Tongue (tissue), 3 donors: Measurements from ENCODE around the gene HDAC4. TPM values are rescaled to one million over a fixed set of nuclear protein-coding genes. Genes with fewer than 3 reads are reported as not detected.

Experiments
- DNase-seq: peaks from one replicate; pipeline ENCODE4 v3.0.0-alpha.2; 2015
- small RNA-seq: library from RNA; depleted of rRNA; stranded (forward); fragments of <200 nt; gene quantifications from one replicate; pipeline ENCODE3, GENCODE V24; 2014; ENCODE audit warnings: low replicate concordance
- total RNA-seq: library from RNA; depleted of rRNA; stranded (reverse); fragments of >200 nt; gene quantifications from one replicate; pipeline ENCODE4 v1.2.3, GENCODE V29; 2014

The HDAC4 gene
- total RNA-seq, 1 donor from 2014 or later, result 34.2 TPM

DNA sequence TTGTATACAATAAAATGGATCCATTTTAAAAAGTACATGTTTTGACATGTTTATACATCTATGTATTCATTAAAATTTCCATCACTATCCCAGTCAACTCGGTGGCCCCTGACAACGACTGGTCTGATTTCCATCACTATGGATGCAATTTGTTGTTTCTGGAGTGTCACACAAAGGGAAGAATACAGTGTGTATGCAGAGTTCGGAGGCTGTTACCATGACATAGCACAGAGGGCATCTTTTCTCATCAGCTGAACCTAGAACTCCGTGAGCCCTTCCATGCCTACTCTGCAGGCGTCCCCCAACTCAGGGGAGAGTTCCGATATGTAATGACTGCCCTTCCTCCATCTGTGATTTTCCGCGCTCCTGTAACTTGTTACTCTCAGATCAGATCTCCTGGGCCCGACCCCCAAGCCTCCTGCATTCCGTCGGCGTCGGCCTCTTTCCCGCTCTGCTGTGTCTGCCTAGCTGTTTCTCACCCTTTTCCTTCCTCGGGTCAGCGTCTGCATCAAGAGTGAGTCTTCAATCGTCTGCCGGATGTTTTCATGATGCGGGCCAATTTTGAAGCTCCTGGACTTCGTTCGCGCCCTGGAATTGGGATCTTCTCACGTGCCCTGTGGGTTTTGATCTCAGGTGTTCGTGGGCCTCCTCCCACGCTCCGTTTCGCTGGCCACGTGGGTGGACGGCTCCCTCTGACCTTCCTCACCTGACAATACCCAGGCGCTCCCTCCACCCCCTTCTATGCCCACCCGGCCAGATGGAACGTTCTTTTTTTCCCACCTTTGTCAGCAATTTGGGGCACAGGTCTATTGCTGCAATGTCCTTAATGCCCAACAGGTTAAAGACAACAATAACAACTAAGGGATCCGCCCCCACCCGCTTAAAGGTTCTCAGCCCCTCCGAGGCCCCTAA lies 391.9 kb downstream of the HDAC4 start:
- DNase-seq, result peak; percentile 50

DNA sequence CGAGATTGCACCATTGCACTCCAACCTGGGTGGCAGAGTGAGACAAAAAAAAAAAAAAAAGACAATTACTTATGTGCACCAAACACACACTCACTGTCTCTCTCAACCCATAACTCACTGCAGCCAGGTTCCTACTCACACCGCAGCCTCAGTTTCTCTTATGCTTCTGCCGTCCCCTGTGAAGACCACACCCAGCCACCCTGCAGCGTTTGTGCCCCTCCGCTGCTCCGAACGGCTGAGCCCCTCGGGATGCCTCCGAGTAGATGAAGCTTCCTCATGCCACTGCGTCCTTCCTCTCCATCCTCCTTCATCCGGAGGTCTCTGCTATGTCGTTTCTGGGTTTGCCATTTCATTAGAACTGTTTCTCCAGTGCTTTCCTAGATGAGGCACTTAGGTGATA lies 392.8 kb downstream of the HDAC4 start:
- no peak for DNase-seq

DNA sequence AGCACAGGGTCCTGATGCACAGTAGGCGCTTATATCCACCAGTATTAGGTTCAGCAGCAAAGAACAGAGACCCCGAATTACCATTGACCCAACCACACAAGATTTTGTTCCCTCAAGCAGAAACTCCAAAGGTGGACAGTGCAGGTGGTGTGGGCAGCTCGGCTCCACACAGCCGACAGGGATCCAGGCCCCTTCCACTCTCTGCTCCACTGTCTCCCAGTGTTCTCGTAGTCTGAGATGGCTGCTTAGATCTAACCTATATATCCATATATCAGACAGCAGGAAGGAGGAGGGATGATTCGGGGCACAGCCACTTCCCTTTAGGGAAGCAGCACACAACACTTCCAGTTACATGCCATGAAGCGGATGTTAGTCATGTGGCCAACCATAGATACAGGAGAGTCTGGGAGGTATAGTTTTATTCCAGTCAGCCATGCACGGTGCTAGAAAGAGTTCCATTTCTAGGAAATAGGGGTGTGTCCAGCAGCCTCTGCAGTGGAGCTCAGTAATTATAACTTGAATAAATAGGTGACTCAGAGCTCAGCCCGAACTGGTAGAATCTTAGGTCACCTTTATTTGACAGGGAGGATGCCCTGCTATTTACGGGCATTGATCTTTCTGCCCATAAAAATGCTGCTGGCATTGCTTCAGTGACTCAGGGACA lies 394.1 kb downstream of the HDAC4 start:
- no peak for DNase-seq

DNA sequence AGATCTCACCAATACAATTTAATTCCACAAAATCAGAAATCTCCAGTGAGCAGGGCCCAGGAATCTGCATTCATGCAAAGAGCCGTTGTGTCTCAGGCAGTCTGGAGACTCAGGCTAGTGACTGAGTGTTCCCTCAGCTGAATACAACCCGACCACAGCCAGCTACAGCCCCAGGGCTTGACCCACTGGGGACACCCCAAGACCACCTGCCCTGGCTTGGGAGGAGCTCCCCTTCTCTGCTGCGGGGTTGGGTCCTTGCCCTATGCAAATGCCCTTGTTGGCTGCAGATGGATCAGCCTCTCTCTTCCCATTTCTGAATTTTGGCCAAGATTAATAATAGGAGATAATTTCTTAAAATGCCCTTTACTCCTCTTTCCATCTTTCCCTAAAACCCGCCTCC lies 395.2 kb downstream of the HDAC4 start:
- DNase-seq, result no peak

DNA sequence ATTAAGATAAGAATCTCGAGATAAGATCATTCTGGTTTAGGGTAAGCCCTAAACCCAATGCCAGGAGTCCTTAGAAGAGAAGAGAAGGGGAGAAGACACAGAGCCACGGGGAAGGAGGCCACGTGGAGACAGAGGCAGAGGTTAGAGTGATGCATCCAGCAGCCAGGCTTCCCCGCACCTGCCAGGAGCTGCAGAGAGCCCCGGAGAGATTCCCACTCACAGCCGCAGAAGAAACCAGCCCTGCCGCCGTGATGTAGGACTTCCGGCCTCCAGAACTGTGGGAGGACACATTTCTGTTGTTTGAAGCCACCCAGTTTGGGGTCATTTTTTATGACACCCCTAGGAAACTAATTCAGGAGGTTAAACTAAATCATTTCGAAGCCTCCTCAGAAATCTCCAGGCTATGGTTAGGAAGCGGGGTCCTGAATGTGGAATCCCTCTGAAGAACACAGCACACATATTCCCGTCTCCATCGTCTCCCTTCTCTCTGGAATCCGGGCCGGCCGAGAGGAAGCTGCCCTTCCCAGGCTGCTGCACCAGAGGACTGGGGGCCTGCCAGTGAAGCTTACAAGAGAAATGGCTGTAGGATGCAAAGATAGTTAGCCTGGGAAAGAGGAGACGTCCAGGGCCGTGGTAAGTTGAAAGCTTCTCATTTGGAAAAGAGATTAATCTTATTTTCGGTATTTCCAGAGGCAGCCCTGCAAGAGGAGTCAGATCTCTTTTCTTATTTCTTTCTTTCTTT lies 396.4 kb downstream of the HDAC4 start:
- DNase-seq, result no peak

DNA sequence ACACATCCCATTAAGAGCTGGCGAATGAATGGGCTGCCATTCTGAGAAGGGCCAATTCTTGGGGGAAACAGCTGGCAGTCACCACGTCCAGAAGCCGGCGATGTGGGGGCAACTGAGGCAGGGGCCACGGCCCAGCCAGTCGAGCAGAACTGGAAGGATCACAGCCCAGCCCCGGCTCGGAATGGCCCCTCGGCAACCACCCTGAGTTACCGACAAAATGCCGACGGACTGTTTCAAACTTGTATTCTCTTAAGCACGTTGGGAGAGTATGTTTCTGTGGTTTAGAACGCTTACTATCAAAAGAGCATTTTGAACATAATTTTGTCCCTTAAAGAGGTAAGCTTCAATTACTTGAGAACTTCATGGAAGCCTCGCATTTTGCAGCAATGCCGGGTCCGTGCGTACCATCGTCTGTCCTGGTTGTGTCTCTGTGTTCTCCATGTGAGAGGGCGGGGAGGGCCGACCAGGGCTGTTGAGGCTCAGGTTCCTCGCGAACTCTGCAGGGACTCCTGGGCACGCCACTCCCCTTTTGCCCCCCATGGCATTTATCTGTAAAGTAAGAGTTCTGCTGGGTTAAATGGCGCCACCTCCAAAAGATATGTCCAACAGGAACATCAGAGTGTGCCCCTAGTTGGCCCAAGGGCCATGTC lies 397.1 kb downstream of the HDAC4 start:
- DNase-seq, result no peak

DNA sequence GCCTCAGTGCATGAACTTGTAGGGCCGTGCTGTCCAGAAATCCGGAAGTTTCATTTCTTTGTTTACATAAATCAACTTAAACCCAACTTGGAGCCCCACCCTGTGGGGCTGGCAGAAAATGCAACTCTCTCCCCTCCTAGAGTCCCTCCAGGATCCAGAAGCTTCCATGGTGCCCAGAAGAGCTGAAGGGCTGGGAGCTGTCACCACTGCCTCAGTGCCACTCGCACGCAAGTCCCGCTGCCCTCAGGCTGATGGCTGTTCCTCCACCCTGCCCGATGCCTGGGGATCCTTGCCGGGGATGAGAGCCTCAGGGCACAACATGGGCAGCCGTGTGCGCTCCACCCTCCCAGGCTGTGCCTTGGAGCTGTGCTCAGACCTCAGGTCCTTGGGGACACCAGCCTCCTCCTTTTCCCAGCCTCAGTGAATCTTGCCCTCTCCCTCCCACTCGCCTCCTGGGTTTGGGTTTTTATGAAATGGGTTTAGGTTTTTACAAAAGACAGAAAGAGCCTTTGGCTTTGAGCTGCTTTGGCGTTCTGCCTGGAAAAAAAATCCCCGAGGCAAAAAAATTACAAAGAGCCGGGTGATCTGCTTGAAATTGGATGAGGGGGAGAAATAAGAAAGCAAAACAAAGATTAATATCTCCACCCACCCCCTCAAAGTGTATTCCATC lies 397.7 kb downstream of the HDAC4 start:
- DNase-seq, result peak; percentile 91

DNA sequence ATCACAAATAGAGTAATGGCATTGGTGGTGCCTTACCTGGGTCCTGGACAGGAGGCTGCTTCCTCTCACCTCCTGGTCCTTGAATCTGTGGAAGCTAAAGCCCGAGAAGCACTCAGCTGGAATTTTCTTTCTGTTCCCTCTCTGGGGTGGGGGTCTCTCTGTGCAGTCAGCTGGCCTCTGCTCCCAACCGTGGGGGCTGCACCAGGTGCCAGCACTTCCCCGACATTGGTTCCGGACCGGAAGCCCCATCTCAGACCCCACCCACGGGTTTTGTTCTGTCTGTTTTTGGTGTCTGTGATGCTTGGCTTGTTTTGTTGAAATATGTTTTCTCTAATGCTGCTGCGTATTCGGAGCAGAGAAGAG lies 398.2 kb downstream of the HDAC4 start:
- DNase-seq, result no peak

DNA sequence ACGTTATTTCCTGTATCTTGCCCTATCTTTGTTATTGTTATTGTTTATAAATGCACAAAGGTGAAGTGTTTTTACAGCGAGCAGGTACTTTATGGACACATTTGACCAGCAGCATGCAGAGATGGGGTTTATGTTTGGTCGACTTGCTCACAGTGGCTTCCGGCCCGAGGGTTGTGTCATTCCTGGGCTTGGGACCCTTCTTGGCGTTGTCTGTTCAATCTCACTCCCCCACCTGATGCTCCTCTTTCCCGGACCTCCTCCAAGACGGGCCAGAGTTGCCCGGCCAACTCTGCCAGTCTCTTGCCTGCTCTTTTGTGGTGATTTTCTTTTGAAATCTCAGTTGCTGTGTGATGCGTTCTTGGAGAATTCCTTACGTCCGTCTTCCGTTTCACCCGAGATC lies 399.0 kb downstream of the HDAC4 start:
- DNase-seq, result no peak

DNA sequence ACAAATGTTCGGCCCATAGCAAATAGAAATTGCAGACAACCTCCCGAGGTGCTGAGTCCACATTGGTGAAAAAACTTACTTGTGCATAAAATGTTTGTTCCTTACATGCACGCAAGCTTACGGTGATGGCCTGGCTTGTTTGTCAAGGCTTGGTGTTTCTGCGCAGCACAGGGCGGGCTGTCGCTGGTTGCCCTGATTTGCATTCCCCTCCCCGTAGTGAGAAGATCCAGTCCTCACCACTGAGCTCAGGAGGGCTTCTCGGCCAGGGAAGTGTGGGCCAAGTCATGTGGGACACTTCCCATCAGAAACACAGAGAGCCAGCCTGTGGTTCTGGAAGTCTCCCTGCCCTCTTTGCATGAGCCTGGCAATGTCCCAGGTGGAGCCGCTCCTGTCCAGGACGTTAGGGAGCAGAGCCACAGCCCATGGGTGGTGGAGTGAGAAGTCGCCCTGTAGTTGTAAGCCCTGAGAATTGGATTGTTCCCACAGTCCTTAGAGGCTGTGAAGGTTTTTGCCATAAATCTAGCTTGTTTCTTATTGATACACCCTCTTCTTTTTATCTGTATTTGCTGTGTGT lies 400.2 kb downstream of the HDAC4 start:
- no peak for DNase-seq

DNA sequence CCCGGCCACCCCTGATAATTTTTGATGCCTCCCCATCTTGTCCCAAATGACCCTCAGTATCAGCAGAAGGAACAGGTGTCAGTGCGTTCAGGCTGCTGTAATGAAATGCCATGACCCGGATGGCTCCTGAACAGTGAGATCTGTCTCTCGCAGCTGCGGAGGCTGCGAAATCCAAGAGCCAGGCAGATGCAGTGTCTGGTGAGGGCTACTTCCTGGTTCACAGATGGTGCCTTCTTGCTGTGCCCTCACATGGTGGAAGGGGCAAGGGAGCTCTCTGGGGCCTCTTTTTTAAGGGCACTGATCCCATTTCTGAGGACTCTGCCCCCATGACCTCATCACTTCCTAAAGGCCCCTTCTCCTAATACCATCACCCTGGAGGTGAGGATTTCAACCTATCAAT lies 400.7 kb downstream of the HDAC4 start:
- no peak for DNase-seq

DNA sequence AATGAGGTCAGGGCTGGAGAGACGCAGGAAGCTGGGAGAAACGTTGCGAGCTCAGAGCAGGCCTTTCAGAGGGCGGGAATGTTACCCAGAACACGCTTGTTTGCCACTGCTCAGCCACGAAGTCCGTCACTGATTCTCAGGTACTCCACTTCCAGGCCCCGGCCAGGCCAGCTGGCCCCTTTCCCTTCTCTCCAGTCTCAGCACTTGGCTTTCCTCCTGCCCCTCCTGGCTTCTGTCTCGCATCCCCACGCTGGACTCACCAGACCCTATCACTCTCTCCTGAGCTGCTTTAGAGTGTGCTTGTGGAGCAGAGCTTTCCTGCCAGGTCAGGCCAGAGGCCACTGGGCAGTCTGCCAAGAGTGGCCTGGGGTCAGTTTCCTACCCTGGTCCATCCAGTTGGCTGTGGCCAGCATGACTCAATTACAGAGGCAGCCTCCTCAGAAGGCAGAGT lies 401.5 kb downstream of the HDAC4 start:
- no peak for DNase-seq

DNA sequence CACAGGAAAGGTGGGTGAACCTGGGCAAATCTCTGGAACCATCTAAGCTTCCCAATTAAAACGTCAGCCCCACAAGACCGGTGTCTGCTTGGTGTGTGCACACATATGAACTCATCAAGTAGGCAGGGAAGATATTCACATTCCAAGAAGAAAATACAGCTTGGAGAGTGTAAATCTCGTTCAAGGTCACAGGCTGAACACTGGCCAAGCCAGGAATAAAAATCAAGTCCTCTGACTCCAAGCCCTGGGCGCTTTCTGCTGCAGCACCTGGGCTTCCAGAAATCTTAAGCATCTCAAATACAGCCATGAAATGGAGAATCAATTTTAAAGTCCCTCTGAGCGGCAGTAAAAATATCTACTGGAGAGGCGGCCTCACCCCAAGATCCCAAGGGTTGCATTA lies 402.0 kb downstream of the HDAC4 start:
- DNase-seq, result no peak

Small RNA genes within 50 kb of the gene (small RNA-seq; reads per million reads assigned to genes)
- gene MIR2467 (2.3 reads per million, percentile 90 among the genes with 10 or more reads in this experiment), gene MIR4269 (not detected), gene MIR4440 (not detected), gene MIR4441 (not detected)
